BLaER1 (cell line): Measurements from ENCODE around the gene ZNF320.
"Not testable (repeated sequence)": the region's sequence is repeated elsewhere in the genome, so short reads cannot be mapped to it uniquely, and the experiment has no call there.

ENCODE experiments used
- H3K27ac ChIP-seq: shearing (Covaris generic); formaldehyde crosslinking; 2 replicates; pipeline ENCODE4 v1.8.1; 2022
- H3K27me3 ChIP-seq: shearing (Covaris generic); formaldehyde crosslinking; 2 replicates; pipeline ENCODE4 v1.8.1; 2022
- H3K36me3 ChIP-seq: shearing (Covaris generic); formaldehyde crosslinking; 2 replicates; pipeline ENCODE4 v1.8.1; 2022
- H3K4me1 ChIP-seq: shearing (Covaris generic); formaldehyde crosslinking; 2 replicates; pipeline ENCODE4 v1.8.1; 2022
- H3K4me2 ChIP-seq: shearing (Covaris generic); formaldehyde crosslinking; 2 replicates; pipeline ENCODE4 v1.8.1; 2022
- H3K4me3 ChIP-seq: shearing (Covaris generic); formaldehyde crosslinking; 2 replicates; pipeline ENCODE4 v1.8.1; 2022
- H3K9ac ChIP-seq: shearing (Covaris generic); formaldehyde crosslinking; 2 replicates; pipeline ENCODE4 v1.8.1; 2022
- H3K9me3 ChIP-seq: shearing (Covaris generic); formaldehyde crosslinking; 2 replicates; pipeline ENCODE4 v1.8.1; 2022
- H4K20me1 ChIP-seq: shearing (Covaris generic); formaldehyde crosslinking; 2 replicates; pipeline ENCODE4 v1.8.1; 2022
- Cebpa-rat ChIP-seq: shearing (Covaris generic); IDR thresholded peaks from 2 replicates; pipeline ENCODE4 v1.8.1; 2022

The ZNF320 gene

GRCh38 chr19:52941941-52942385 is 44.5 kb upstream of the ZNF320 start:
- Histone ChIP-seq H3K4me1 (peaks cover 27% of the 10 kb centered on the region), H3K36me3 (peaks cover 16% of the 10 kb centered on the region), H3K4me2 (peak overlapping the region; percentile 86), H4K20me1 (no peaks in the 10 kb centered on the region), H3K27me3 (no peaks in the 10 kb centered on the region), H3K4me3 (peak overlapping the region; percentile 84), H3K9me3 (peaks cover 10% of the 10 kb centered on the region), H3K27ac (peak overlapping the region; percentile 90), H3K9ac (peak overlapping the region; percentile 92)
- TF ChIP-seq Cebpa-rat = no peak

GRCh38 chr19:52941523-52941922 is 44.1 kb upstream of the ZNF320 start:
- H3K27me3 ChIP-seq, H4K20me1 ChIP-seq, H3K9me3 ChIP-seq: not testable (repeated sequence)
- Histone ChIP-seq H3K4me1 (peaks cover 32% of the 10 kb centered on the region), H3K4me2 (peak overlapping the region; percentile 86), H3K9ac (peak overlapping the region; percentile 92), H3K27ac (peak overlapping the region; percentile 90), H3K36me3 (peaks cover 16% of the 10 kb centered on the region), H3K4me3 (peak overlapping the region; percentile 84)

DNA sequence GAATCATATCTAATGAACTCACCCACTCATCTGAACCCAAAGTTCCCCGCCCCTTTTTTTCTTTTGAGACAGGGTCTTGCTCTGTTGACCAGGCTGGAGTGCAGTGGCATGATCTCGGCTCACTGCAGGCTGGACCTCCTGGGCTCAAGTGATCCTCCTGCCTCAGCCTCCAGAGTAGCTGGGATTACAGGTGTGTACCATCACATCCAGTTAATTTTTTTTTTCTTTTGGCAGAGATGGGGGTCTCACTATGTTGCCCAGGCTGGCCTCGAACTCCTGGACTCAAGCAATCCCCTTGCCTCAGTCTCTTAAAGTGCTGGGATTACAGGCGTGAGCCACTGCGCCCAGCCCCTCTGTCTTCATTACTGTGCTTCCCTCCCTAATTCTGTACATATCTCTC is 43.5 kb upstream of the ZNF320 start:
- Histone ChIP-seq H3K36me3 (peaks cover 23% of the 10 kb centered on the region), H3K4me1 (peaks cover 36% of the 10 kb centered on the region), H3K9me3 (peaks cover 13% of the 10 kb centered on the region), H3K4me2 (peak overlapping the region; percentile 86)
- H3K27me3 ChIP-seq, H3K27ac ChIP-seq, H3K4me3 ChIP-seq, H4K20me1 ChIP-seq, H3K9ac ChIP-seq: not testable (repeated sequence)

- Histone ChIP-seq H3K36me3 (peaks cover 44% of the 10 kb centered on the region), H3K4me2 (no peak overlapping the region), H3K4me3 (no peak overlapping the region), H3K4me1 (peaks cover 36% of the 10 kb centered on the region), H3K27me3 (no peaks in the 10 kb centered on the region), H3K27ac (no peak overlapping the region), H3K9me3 (peaks cover 34% of the 10 kb centered on the region), H3K9ac (no peak overlapping the region), H4K20me1 (no peaks in the 10 kb centered on the region)
- no peak for TF ChIP-seq Cebpa-rat
Measured at GRCh38 chr19:52938761-52939160, 41.3 kb upstream of the ZNF320 start.

- H3K4me1 ChIP-seq = peaks cover 26% of the 10 kb centered on the region
- H3K4me2 ChIP-seq = no peak overlapping the region
- no peak overlapping the region for H3K4me3 ChIP-seq
- no peaks in the 10 kb centered on the region for H3K27me3 ChIP-seq
- no peaks in the 10 kb centered on the region for H4K20me1 ChIP-seq
- peaks cover 62% of the 10 kb centered on the region for H3K36me3 ChIP-seq
- H3K9me3 ChIP-seq = peaks cover 40% of the 10 kb centered on the region
- H3K9ac ChIP-seq = no peak overlapping the region
- H3K27ac ChIP-seq = no peak overlapping the region
- no peak for TF ChIP-seq Cebpa-rat
Measured at GRCh38 chr19:52936954-52937325, 39.5 kb upstream of the ZNF320 start.

GRCh38 chr19:52936151-52936953 is 38.9 kb upstream of the ZNF320 start:
- no peak for TF ChIP-seq Cebpa-rat
- H3K4me1 ChIP-seq = peaks cover 22% of the 10 kb centered on the region
- no peaks in the 10 kb centered on the region for H3K27me3 ChIP-seq
- H3K4me2 ChIP-seq = no peak overlapping the region
- peaks cover 68% of the 10 kb centered on the region for H3K36me3 ChIP-seq
- no peaks in the 10 kb centered on the region for H4K20me1 ChIP-seq
- H3K27ac ChIP-seq = no peak overlapping the region
- no peak overlapping the region for H3K9ac ChIP-seq
- H3K9me3 ChIP-seq = peaks cover 43% of the 10 kb centered on the region
- no peak overlapping the region for H3K4me3 ChIP-seq

DNA sequence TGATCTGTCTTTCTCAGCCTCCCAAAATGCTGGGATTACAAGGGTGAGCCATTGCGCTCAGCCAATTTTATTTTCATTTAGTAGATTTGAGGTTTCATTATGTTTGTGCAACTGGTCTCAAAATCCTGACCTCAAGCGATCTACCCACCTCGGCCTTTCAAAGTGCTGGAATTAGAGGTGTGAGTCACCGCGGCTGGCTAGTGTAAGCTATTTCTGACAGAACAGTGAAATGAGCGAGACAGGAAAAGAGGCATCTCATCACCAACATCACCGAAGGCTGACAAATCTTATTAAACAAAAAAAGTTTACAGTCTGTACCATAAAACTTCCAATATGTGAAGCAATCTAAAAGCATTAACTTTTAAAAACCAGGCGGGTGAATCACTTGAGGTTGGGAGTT is 38.0 kb upstream of the ZNF320 start:
- Histone ChIP-seq H3K9ac (no peak overlapping the region), H3K4me3 (no peak overlapping the region)
- TF ChIP-seq Cebpa-rat = no peak

DNA sequence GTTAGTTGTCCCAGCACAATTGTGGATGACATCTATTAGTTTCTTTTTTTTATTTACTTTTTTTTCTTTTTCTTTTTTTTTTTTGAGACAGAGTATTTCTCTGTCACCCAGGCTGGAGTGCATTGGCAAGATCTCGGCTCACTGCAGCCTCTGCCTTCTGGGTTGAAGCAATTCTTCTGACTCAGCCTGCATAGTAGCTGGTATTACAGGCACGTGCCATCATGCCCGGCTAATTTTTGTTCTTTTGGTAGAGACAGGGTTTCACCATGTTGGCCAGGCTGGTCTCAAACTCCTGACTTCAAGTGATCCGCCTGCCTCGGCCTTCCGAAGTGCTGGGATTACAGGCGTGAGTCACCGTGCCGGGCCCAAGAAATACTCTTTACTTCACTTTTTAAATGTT is 27.2 kb upstream of the ZNF320 start:
- not testable (repeated sequence) for H3K9ac ChIP-seq, H3K4me2 ChIP-seq, H3K27ac ChIP-seq, H3K9me3 ChIP-seq, H3K27me3 ChIP-seq, H3K4me3 ChIP-seq, H4K20me1 ChIP-seq
- Histone ChIP-seq H3K4me1 (peaks cover 17% of the 10 kb centered on the region), H3K36me3 (peaks cover 47% of the 10 kb centered on the region)

More for the DNA sequence above, 38.0 kb upstream of the ZNF320 start:
- H3K27ac ChIP-seq = no peak overlapping the region
- no peaks in the 10 kb centered on the region for H3K27me3 ChIP-seq
- H3K9me3 ChIP-seq = peaks cover 43% of the 10 kb centered on the region
- peaks cover 74% of the 10 kb centered on the region for H3K36me3 ChIP-seq
- H3K4me1 ChIP-seq = peaks cover 13% of the 10 kb centered on the region
- H3K4me2 ChIP-seq = no peak overlapping the region
- no peaks in the 10 kb centered on the region for H4K20me1 ChIP-seq

- no peaks in the 10 kb centered on the region for H3K27me3 ChIP-seq
- H3K4me2 ChIP-seq = peak overlapping the region; percentile 97
- H3K36me3 ChIP-seq = peaks cover 40% of the 10 kb centered on the region
- H3K9ac ChIP-seq = peak overlapping the region; percentile 84; the same call in 1 of the 2 replicates
- no peaks in the 10 kb centered on the region for H4K20me1 ChIP-seq
- H3K27ac ChIP-seq = no peak overlapping the region
- no peaks in the 10 kb centered on the region for H3K9me3 ChIP-seq
- peak overlapping the region; percentile 74 for H3K4me3 ChIP-seq
- no peak for TF ChIP-seq Cebpa-rat
- peaks cover 17% of the 10 kb centered on the region for H3K4me1 ChIP-seq
Measured at GRCh38 chr19:52923778-52924593, 26.6 kb upstream of the ZNF320 start.
